Trophoblast cell (in vitro differentiated cells and primary cell): ENCODE measurements around the gene SLC17A9.

Experiments
- DNase-seq, 2 donors: peaks; one replicate each; pipeline ENCODE4 v3.0.0-alpha.2; 2016
- H2AFZ ChIP-seq: 2 replicates; pipeline ENCODE4 v1.6.1; 2013; ENCODE audit warnings: low read length, moderate library complexity, mild to moderate bottlenecking; ENCODE audit not compliant: insufficient read depth, poor library complexity
- H2AK5ac ChIP-seq: 2 replicates; pipeline ENCODE4 v1.6.1; 2013; ENCODE audit warnings: mild to moderate bottlenecking, low read length
- H2BK120ac ChIP-seq: 2 replicates; pipeline ENCODE4 v1.6.1; 2013; ENCODE audit warnings: low read length, mild to moderate bottlenecking, moderate library complexity; ENCODE audit not compliant: insufficient read depth, poor library complexity
- H2BK12ac ChIP-seq: 2 replicates; pipeline ENCODE4 v1.6.1; 2013; ENCODE audit warnings: mild to moderate bottlenecking, low read length, moderate library complexity
- H2BK5ac ChIP-seq: 2 replicates; pipeline ENCODE4 v1.6.1; 2013; ENCODE audit warnings: low read length, low read depth, moderate library complexity, mild to moderate bottlenecking; ENCODE audit not compliant: poor library complexity
- H3K14ac ChIP-seq: 2 replicates; pipeline ENCODE4 v1.6.1; 2013; ENCODE audit warnings: mild to moderate bottlenecking, low read length
- H3K18ac ChIP-seq: 2 replicates; pipeline ENCODE4 v1.6.1; 2013; ENCODE audit warnings: mild to moderate bottlenecking, low read length
- H3K23ac ChIP-seq: 2 replicates; pipeline ENCODE4 v1.6.1; 2013; ENCODE audit warnings: low read length
- H3K27ac ChIP-seq: 2 replicates; pipeline ENCODE4 v1.5.1; 2013; ENCODE audit warnings: low read depth, mild to moderate bottlenecking, inconsistent platforms, low read length, moderate library complexity
- H3K27me3 ChIP-seq: 2 replicates; pipeline ENCODE4 v1.6.1; 2013; ENCODE audit warnings: inconsistent platforms, mild to moderate bottlenecking, low read length, moderate library complexity; ENCODE audit not compliant: insufficient read depth
- H3K36me3 ChIP-seq, 2 experiments: 1 replicate in 1 of 2; 2 replicates in 1 of 2; pipeline ENCODE4 v1.6.1; 2013; ENCODE audit warnings: low read length in 2 of 2, mild to moderate bottlenecking in 2 of 2, moderate library complexity in 1 of 2; ENCODE audit not compliant: insufficient read depth in 2 of 2, control insufficient read depth in 1 of 2
- H3K4ac ChIP-seq: 2 replicates; pipeline ENCODE4 v1.6.1; 2013; ENCODE audit warnings: low read depth, mild to moderate bottlenecking, low read length, moderate library complexity
- H3K4me1 ChIP-seq, 2 experiments: 1 replicate in 1 of 2; 2 replicates in 1 of 2; pipeline ENCODE4 v1.6.1; 2013; ENCODE audit warnings: low read length in 2 of 2, mild to moderate bottlenecking in 2 of 2, moderate library complexity in 1 of 2; ENCODE audit not compliant: insufficient read depth in 2 of 2, control insufficient read depth in 1 of 2
- H3K4me2 ChIP-seq: 2 replicates; pipeline ENCODE4 v1.6.1; 2013; ENCODE audit warnings: inconsistent platforms, mild to moderate bottlenecking, low read length, moderate library complexity
- H3K4me3 ChIP-seq: 2 replicates; pipeline ENCODE4 v1.5.1; 2013; ENCODE audit warnings: mild to moderate bottlenecking, low read depth, low read length, inconsistent platforms
- H3K79me1 ChIP-seq: one replicate; pipeline ENCODE4 v1.6.1; 2013; ENCODE audit warnings: low read length
- H3K79me2 ChIP-seq: 2 replicates; pipeline ENCODE4 v1.6.1; 2013; ENCODE audit warnings: low read length, mild to moderate bottlenecking; ENCODE audit not compliant: control insufficient read depth, insufficient read depth, poor library complexity
- H3K9ac ChIP-seq: 2 replicates; pipeline ENCODE4 v1.6.1; 2013; ENCODE audit warnings: mild to moderate bottlenecking, low read length
- H3K9me3 ChIP-seq: 2 replicates; pipeline ENCODE4 v1.6.1; 2013; ENCODE audit warnings: low read depth, mild to moderate bottlenecking, control low read depth, inconsistent platforms, low read length; ENCODE audit not compliant: insufficient read depth
- H4K12ac ChIP-seq: 2 replicates; pipeline ENCODE4 v1.6.1; 2013; ENCODE audit warnings: low read depth, mild to moderate bottlenecking, low read length, moderate library complexity
- H4K8ac ChIP-seq: 2 replicates; pipeline ENCODE4 v1.6.1; 2013; ENCODE audit warnings: low read depth, mild to moderate bottlenecking, low read length, moderate library complexity
- H4K91ac ChIP-seq: one replicate; pipeline ENCODE4 v1.6.1; 2013; ENCODE audit warnings: low read depth, mild to moderate bottlenecking, low read length, moderate library complexity
- WGBS: extraction: QIAGEN DNeasy Blood & Tissue Kit; methylation state at CpG from one replicate; pipeline ENCODE4 v1.1.7; 2013; ENCODE audit warnings: missing lambda C conversion rate; ENCODE audit not compliant: insufficient read length, insufficient coverage; ENCODE audit errors: extremely low coverage; 5-methylcytosine and 5-hydroxymethylcytosine counted together

Gene SLC17A9

DNA sequence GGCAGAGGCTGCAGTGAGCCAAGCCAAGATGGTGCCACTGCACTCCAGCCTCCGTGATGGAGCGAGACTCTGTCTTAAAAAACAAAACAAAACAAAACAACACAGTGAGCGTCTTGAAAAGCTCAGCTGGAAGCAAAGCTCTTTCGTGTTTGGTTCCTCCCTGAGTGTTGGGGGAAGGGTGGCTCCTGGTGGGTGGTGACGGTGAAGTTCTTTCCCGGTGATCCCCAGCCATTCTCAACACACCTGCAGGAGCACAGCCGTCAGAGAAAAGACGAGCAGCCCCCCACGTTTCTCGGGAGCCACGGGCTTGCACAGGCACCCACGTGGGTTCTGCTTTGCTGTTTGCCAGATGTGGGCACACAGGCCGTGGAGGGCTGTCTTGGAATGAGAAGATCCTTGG lies 51.0 kb downstream of the SLC17A9 start:
- no CpG with 5 or more reads among the region's 13 CpGs for WGBS
- no peak overlapping the region for H3K27ac ChIP-seq
- H3K18ac ChIP-seq, result no peak overlapping the region
- H3K79me1 ChIP-seq, result no peaks in the 10 kb centered on the region
- H3K79me2 ChIP-seq, result no peaks in the 10 kb centered on the region
- no peak overlapping the region for H2BK5ac ChIP-seq
- no peak overlapping the region for H2AK5ac ChIP-seq
- no peak overlapping the region for H2BK120ac ChIP-seq
- H3K27me3 ChIP-seq, result peaks cover 55% of the 10 kb centered on the region
- peaks cover 12% of the 10 kb centered on the region for H3K9me3 ChIP-seq
- H2BK12ac ChIP-seq, result no peak overlapping the region
- H3K14ac ChIP-seq, result no peak overlapping the region
- H4K12ac ChIP-seq, result no peak overlapping the region
- H3K4me2 ChIP-seq, result no peak overlapping the region
- no peak overlapping the region for H2AFZ ChIP-seq
- no peaks in the 10 kb centered on the region for H3K36me3 ChIP-seq
- DNase-seq, result no peak
- H3K4me3 ChIP-seq, result no peak overlapping the region
- no peak overlapping the region for H3K4ac ChIP-seq
- H3K23ac ChIP-seq, result no peak overlapping the region
- no peak overlapping the region for H4K91ac ChIP-seq
- no peak overlapping the region for H4K8ac ChIP-seq
- peaks cover 2 to 4% of the 10 kb centered on the region in 2 experiments for H3K4me1 ChIP-seq
- no peak overlapping the region for H3K9ac ChIP-seq

DNA sequence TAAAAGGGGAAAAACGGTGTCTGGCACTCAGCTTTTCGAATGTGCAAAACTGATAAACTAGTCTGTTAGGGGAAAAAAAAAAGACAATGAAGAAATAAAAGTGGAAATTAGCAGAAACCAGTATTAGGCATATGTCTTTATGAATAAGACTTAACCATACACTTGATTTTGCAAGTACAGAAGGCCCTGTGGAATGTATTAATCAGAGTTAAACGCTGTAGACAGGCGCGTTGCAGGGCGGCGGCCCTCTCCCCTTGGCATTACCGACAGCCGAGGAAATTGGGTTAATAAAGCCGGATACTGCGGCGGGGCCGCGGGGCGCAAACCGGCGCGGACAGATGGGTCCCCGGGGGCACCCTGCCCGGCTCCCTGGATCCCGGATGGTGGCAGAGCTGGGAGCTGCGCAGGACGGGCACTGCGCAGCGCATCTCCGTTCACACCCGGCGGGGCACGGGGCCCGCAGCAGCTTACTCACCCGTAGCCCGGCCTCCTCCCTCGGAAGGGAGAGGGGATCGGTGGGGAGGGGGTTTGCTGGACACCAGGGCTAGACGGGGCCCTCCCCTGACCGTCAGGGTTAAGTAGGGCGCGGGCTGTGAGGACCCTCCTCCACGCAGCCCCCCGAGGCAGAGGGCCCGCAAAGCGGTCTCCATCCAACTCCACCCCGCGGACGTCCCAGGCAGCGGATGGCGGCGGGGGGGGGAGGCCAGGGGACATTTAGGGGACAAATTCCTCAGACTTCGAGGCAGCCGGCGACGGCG lies 52.3 kb downstream of the SLC17A9 start:
- no peak overlapping the region for H3K4ac ChIP-seq
- H4K91ac ChIP-seq, result no peak overlapping the region
- peaks cover 59% of the 10 kb centered on the region for H3K27me3 ChIP-seq
- H3K9ac ChIP-seq, result no peak overlapping the region
- no peak overlapping the region for H3K23ac ChIP-seq
- H2AFZ ChIP-seq, result no peak overlapping the region
- no peak overlapping the region for H2BK5ac ChIP-seq
- no peaks in the 10 kb centered on the region for H3K36me3 ChIP-seq
- no peak overlapping the region for H4K12ac ChIP-seq
- no peak overlapping the region for H3K4me3 ChIP-seq
- H3K27ac ChIP-seq, result no peak overlapping the region
- H2BK12ac ChIP-seq, result no peak overlapping the region
- H3K79me2 ChIP-seq, result no peaks in the 10 kb centered on the region
- no peak overlapping the region for H2AK5ac ChIP-seq
- DNase-seq, result no peak
- no peak overlapping the region for H3K18ac ChIP-seq
- no peak overlapping the region for H3K14ac ChIP-seq
- no peaks in the 10 kb centered on the region for H3K79me1 ChIP-seq
- no peak overlapping the region for H2BK120ac ChIP-seq
- peaks cover 6% of the 10 kb centered on the region for H3K9me3 ChIP-seq
- peaks cover 2 to 4% of the 10 kb centered on the region in 2 experiments for H3K4me1 ChIP-seq
- WGBS, result no CpG with 5 or more reads among the region's 53 CpGs
- no peak overlapping the region for H4K8ac ChIP-seq
- H3K4me2 ChIP-seq, result no peak overlapping the region

DNA sequence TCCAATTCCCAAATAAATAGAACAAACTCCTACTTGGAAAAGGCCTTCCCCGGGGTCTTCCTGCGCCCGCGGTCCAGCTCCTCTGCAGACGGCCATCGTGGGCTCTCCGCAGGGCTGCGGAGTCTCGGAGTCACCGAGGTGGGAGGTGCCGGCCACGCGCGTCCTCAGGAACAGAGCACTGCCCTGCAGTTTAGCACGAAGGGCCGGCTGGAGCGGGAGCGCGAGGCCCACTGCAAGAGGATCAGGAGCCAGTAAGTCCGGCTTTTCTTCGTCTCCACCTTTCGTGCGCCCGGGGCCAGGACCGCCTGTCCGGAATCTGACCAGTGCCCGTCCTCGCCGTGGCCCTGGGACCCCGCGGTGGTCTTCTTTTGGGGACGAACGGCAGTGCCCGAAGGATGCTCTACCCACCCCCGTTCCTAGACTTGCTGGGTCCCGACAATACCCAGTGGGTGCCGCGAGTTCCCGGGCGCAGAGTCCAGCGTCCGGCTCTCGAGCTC lies 52.9 kb downstream of the SLC17A9 start:
- H2AFZ ChIP-seq, result no peak overlapping the region
- no peak overlapping the region for H3K4me3 ChIP-seq
- H3K36me3 ChIP-seq, result no peaks in the 10 kb centered on the region
- H4K12ac ChIP-seq, result no peak overlapping the region
- DNase-seq, result no peak
- H3K79me2 ChIP-seq, result no peaks in the 10 kb centered on the region
- H3K79me1 ChIP-seq, result no peaks in the 10 kb centered on the region
- H3K4me2 ChIP-seq, result no peak overlapping the region
- no peak overlapping the region for H3K14ac ChIP-seq
- H3K4ac ChIP-seq, result no peak overlapping the region
- H2BK5ac ChIP-seq, result no peak overlapping the region
- H4K8ac ChIP-seq, result no peak overlapping the region
- H4K91ac ChIP-seq, result no peak overlapping the region
- no peak overlapping the region for H2BK12ac ChIP-seq
- no peak overlapping the region for H3K23ac ChIP-seq
- H2AK5ac ChIP-seq, result no peak overlapping the region
- H3K4me1 ChIP-seq, result peaks cover 2 to 4% of the 10 kb centered on the region in 2 experiments
- H3K9ac ChIP-seq, result no peak overlapping the region
- no peak overlapping the region for H3K18ac ChIP-seq
- peaks cover 7% of the 10 kb centered on the region for H3K9me3 ChIP-seq
- no CpG with 5 or more reads among the region's 43 CpGs for WGBS
- no peak overlapping the region for H2BK120ac ChIP-seq
- no peak overlapping the region for H3K27ac ChIP-seq
- peaks cover 59% of the 10 kb centered on the region for H3K27me3 ChIP-seq

DNA sequence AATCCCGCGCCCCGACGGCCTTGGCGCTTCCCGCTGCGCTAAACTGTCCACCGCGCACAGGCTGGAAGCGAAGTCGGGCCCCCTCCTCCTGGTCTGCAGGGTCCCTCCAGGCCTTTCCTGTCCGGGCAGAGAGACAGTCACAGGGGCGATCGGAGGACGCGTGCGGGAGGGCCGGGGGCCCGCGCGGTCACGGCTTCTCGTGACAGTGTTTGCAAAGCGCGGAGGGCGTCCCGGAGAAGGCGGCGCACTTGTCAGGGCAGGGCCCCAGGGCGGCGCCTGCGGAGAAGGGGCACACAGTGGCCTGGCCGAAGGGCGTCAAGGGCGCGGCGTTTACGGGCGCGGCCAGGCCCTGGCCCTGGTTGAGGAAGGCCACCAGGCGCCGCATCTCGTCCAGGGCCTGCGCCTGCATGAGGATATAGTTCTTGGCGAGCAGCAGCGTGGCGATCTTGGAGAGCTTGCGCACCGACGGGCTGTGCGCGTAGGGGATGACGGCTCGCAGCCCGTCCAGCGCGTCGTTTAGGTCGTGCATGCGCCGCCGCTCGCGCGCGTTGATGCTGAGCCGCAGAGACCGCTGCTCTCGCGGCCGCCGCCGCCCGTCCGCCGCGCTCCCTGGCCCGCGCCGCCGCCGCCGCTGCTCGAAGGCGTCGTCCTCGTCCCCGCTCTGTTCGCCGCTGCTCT lies 53.5 kb downstream of the SLC17A9 start:
- H2BK120ac ChIP-seq, result no peak overlapping the region
- H3K4ac ChIP-seq, result no peak overlapping the region
- H3K27ac ChIP-seq, result no peak overlapping the region
- peaks cover 2 to 4% of the 10 kb centered on the region in 2 experiments for H3K4me1 ChIP-seq
- no peak overlapping the region for H2BK5ac ChIP-seq
- no peak overlapping the region for H2AK5ac ChIP-seq
- H3K4me3 ChIP-seq, result no peak overlapping the region
- WGBS, result no CpG with 5 or more reads among the region's 90 CpGs
- no peaks in the 10 kb centered on the region for H3K79me1 ChIP-seq
- no peak overlapping the region for H4K91ac ChIP-seq
- no peak overlapping the region for H3K23ac ChIP-seq
- H3K4me2 ChIP-seq, result peak overlapping the region; percentile 57
- H2AFZ ChIP-seq, result no peak overlapping the region
- no peak overlapping the region for H3K9ac ChIP-seq
- H2BK12ac ChIP-seq, result no peak overlapping the region
- no peak overlapping the region for H3K14ac ChIP-seq
- peaks cover 7% of the 10 kb centered on the region for H3K9me3 ChIP-seq
- peak in 1 of 2 donors; percentile 3 for DNase-seq
- peaks cover 59% of the 10 kb centered on the region for H3K27me3 ChIP-seq
- H4K8ac ChIP-seq, result no peak overlapping the region
- no peak overlapping the region for H4K12ac ChIP-seq
- H3K18ac ChIP-seq, result no peak overlapping the region
- H3K79me2 ChIP-seq, result no peaks in the 10 kb centered on the region
- H3K36me3 ChIP-seq, result no peaks in the 10 kb centered on the region
